HG02642 (cell line): Measurements from ENCODE around the gene GYG1.

Experiments
- ATAC-seq: cut with Tn5 transposase; IDR thresholded peaks from one replicate; pipeline ENCODE4 v1.9.1; 2021; ENCODE audit warnings: mild to moderate bottlenecking; ENCODE audit not compliant: unreplicated experiment, poor library complexity

Gene GYG1

GRCh38 chr3:148991219-148992026 is at the start of gene GYG1:
GYG1 (plus strand) TSS chr3:148991540; CDS start chr3:148991641, 101 bp downstream.
- ATAC-seq, result peak; percentile 90

- peak; percentile 98 for ATAC-seq
Observed at GRCh38 chr3:148943506-148944205, 47.7 kb upstream of the GYG1 start.

- no peak for ATAC-seq
Observed at GRCh38 chr3:148945116-148945515, 46.2 kb upstream of the GYG1 start.

GRCh38 chr3:148948913-148949657 is 42.3 kb upstream of the GYG1 start:
- no peak for ATAC-seq

- ATAC-seq, result peak; percentile 65
Observed at GRCh38 chr3:148950806-148951205, 40.5 kb upstream of the GYG1 start.

GRCh38 chr3:148951599-148952361 is 39.6 kb upstream of the GYG1 start:
- ATAC-seq, result no peak

GRCh38 chr3:148953094-148953493 is 38.2 kb upstream of the GYG1 start:
- ATAC-seq, result no peak

GRCh38 chr3:148954981-148955380 is 36.4 kb upstream of the GYG1 start:
- no peak for ATAC-seq

- no peak for ATAC-seq
Observed at GRCh38 chr3:148955544-148956346, 35.6 kb upstream of the GYG1 start.

GRCh38 chr3:148957586-148957985 is 33.8 kb upstream of the GYG1 start:
- no peak for ATAC-seq

GRCh38 chr3:148958696-148959095 is 32.6 kb upstream of the GYG1 start:
- no peak for ATAC-seq

GRCh38 chr3:148962513-148962912 is 28.8 kb upstream of the GYG1 start:
- ATAC-seq, result no peak

- ATAC-seq, result no peak
Observed at GRCh38 chr3:148964809-148965208, 26.5 kb upstream of the GYG1 start.

GRCh38 chr3:148968321-148968720 is 23.0 kb upstream of the GYG1 start:
- ATAC-seq, result no peak

GRCh38 chr3:148970271-148970670 is 21.1 kb upstream of the GYG1 start:
- ATAC-seq, result no peak

GRCh38 chr3:148971401-148972163 is 19.8 kb upstream of the GYG1 start:
- ATAC-seq, result no peak

- no peak for ATAC-seq
Observed at GRCh38 chr3:148974726-148975125, 16.6 kb upstream of the GYG1 start.

- no peak for ATAC-seq
Observed at GRCh38 chr3:148975248-148975647, 16.1 kb upstream of the GYG1 start.

GRCh38 chr3:148975696-148976095 is 15.6 kb upstream of the GYG1 start:
- ATAC-seq, result no peak
